ENCODE data around the gene PHF23.

GRCh38 chr17:7242717-7243452 is 3.6 kb upstream of the PHF23 start:
- TF ChIP-seq POLR2AphosphoS5 (IDR thresholded peaks at IDR 0.05; ENCODE audit: low read depth, low read length), result peak; percentile 77; the same call in 1 of the 2 replicates
- TF ChIP-seq POLR2A (IDR thresholded peaks at IDR 0.05; ENCODE audit: low read depth, low read length), result peak; percentile 77
